GM21825 (cell line): ENCODE results near the gene SAMD4A.
A peak's percentile ranks its signal among the peaks of the same experiment; 100 is the strongest.

ENCODE experiments used
- ATAC-seq: cut with Tn5 transposase; IDR thresholded peaks from one replicate; pipeline ENCODE4 v1.9.1; 2021; ENCODE audit warnings: mild to moderate bottlenecking, moderate library complexity; ENCODE audit not compliant: unreplicated experiment

The SAMD4A gene

GRCh38 chr14:54627540-54628363 is 60.8 kb downstream of the SAMD4A start:
- peak; percentile 73 for ATAC-seq

GRCh38 chr14:54629183-54629582 is 62.3 kb downstream of the SAMD4A start:
- no peak for ATAC-seq

GRCh38 chr14:54629635-54630360 is 62.9 kb downstream of the SAMD4A start:
- ATAC-seq, result no peak

GRCh38 chr14:54631016-54631415 is 64.1 kb downstream of the SAMD4A start:
- ATAC-seq, result no peak

- ATAC-seq, result no peak
These were observed 65.5 kb downstream of the SAMD4A start for GRCh38 chr14:54632452-54632851.

- ATAC-seq, result no peak
These were observed 66.1 kb downstream of the SAMD4A start for GRCh38 chr14:54633076-54633475.

- ATAC-seq, result no peak
These were observed 70.6 kb downstream of the SAMD4A start for GRCh38 chr14:54637270-54638134.

- ATAC-seq, result no peak
These were observed 71.2 kb downstream of the SAMD4A start for GRCh38 chr14:54638135-54638446.

- ATAC-seq, result no peak
These were observed 72.7 kb downstream of the SAMD4A start for GRCh38 chr14:54639611-54640010.

- ATAC-seq, result no peak
These were observed 73.6 kb downstream of the SAMD4A start for GRCh38 chr14:54640506-54640905.

GRCh38 chr14:54642121-54642520 is 75.2 kb downstream of the SAMD4A start:
- ATAC-seq, result no peak

GRCh38 chr14:54642801-54643695 is 76.1 kb downstream of the SAMD4A start:
- ATAC-seq, result no peak

- ATAC-seq, result no peak
These were observed 76.8 kb downstream of the SAMD4A start for GRCh38 chr14:54643696-54644176.

- ATAC-seq, result no peak
These were observed 78.7 kb downstream of the SAMD4A start for GRCh38 chr14:54645639-54646038.

- ATAC-seq, result no peak
These were observed 79.7 kb downstream of the SAMD4A start for GRCh38 chr14:54646626-54647025.

GRCh38 chr14:54647378-54647777 is 80.5 kb downstream of the SAMD4A start:
- ATAC-seq, result no peak

- ATAC-seq, result no peak
These were observed 82.1 kb downstream of the SAMD4A start for GRCh38 chr14:54649056-54649455.

GRCh38 chr14:54650331-54650958 is 83.5 kb downstream of the SAMD4A start:
- ATAC-seq, result no peak

GRCh38 chr14:54650959-54651351 is 84.0 kb downstream of the SAMD4A start:
- no peak for ATAC-seq

- no peak for ATAC-seq
These were observed 84.7 kb downstream of the SAMD4A start for GRCh38 chr14:54651649-54652048.
